HEK293 (cell line): ENCODE measurements around the gene MOGAT3.

Source experiments
- CTCF ChIA-PET: fragments of 350-600 bp; formaldehyde crosslinking; extraction: SDS; loops from one replicate; lab custom pipeline; 2021; ENCODE audit warnings: antibody characterized with exemption; lab: Yijun Ruan, JAX
- POLR2A ChIA-PET: fragments of 300-600 bp; formaldehyde crosslinking; extraction: SDS; loops from one replicate; lab custom pipeline; 2020; ENCODE audit warnings: antibody characterized with exemption, inconsistent platforms; lab: Yijun Ruan, JAX
- H3K27ac ChIP-seq: fragments of 200-500 bp; sonication (Bioruptor generic); 2 replicates; pipeline ENCODE4 v1.5.1; 2014; ENCODE audit warnings: low read depth, low read length, control low read depth, inconsistent platforms; ENCODE audit errors: extremely low read depth
- H3K36me3 ChIP-seq, 2 experiments: fragments of 200-500 bp in 1 of 2; sonication (Bioruptor generic) in 1 of 2; 1 replicate in 1 of 2; 2 replicates in 1 of 2; pipeline ENCODE4 v1.5.1; 2014 to 2017; ENCODE audit warnings: inconsistent platforms in 2 of 2, low read length in 2 of 2; ENCODE audit not compliant: control insufficient read depth in 2 of 2, insufficient read depth in 1 of 2
- H3K4me1 ChIP-seq: fragments of 200-500 bp; sonication (Bioruptor generic); 2 replicates; pipeline ENCODE4 v1.5.1; 2014; ENCODE audit warnings: mild to moderate bottlenecking, low read length, inconsistent platforms; ENCODE audit not compliant: control insufficient read depth, insufficient read depth
- H3K4me3 ChIP-seq: 2 replicates; pipeline ENCODE4 v1.5.1; 2011; ENCODE audit warnings: low read depth, mild to moderate bottlenecking, control low read depth, low read length, moderate library complexity
- H3K9me3 ChIP-seq: fragments of 200-500 bp; sonication (Bioruptor generic); 2 replicates; pipeline ENCODE4 v1.5.1; 2014; ENCODE audit warnings: low read depth, low read length, inconsistent platforms; ENCODE audit not compliant: control insufficient read depth, insufficient read depth
- FEZF1 ChIP-seq: fragments of 450-650 bp; formaldehyde crosslinking; IDR thresholded peaks from 2 replicates; pipeline ENCODE4 v1.5.1; 2016; ENCODE audit warnings: missing biosample characterization, missing genetic modification characterization
- GLI4 ChIP-seq: fragments of 450-650 bp; formaldehyde crosslinking; IDR thresholded peaks from 2 replicates; pipeline ENCODE4 v1.5.1; 2016; ENCODE audit warnings: missing biosample characterization, missing genetic modification characterization
- HOXD13 ChIP-seq: sonication (generic); formaldehyde crosslinking; IDR thresholded peaks from 2 replicates; pipeline ENCODE4 v1.8.0; 2022; ENCODE audit warnings: missing genetic modification reagents, borderline replicate concordance
- PATZ1 ChIP-seq: fragments of 450-650 bp; formaldehyde crosslinking; IDR thresholded peaks from 2 replicates; pipeline ENCODE4 v1.5.1; 2016; ENCODE audit warnings: missing biosample characterization, missing genetic modification characterization
- PRDM10 ChIP-seq: fragments of 450-650 bp; formaldehyde crosslinking; IDR thresholded peaks from 2 replicates; pipeline ENCODE4 v1.5.1; 2016; ENCODE audit warnings: missing biosample characterization, missing genetic modification characterization
- REPIN1 ChIP-seq: fragments of 450-650 bp; formaldehyde crosslinking; IDR thresholded peaks from 2 replicates; pipeline ENCODE4 v1.5.1; 2017; ENCODE audit warnings: missing biosample characterization, missing genetic modification characterization, low read depth
- ZBTB8A ChIP-seq: fragments of 450-650 bp; formaldehyde crosslinking; IDR thresholded peaks from 2 replicates; pipeline ENCODE4 v1.5.1; 2016; ENCODE audit warnings: missing biosample characterization, missing genetic modification characterization
- ZNF140 ChIP-seq: fragments of 450-650 bp; formaldehyde crosslinking; IDR thresholded peaks from 2 replicates; pipeline ENCODE4 v1.5.1; 2016; ENCODE audit warnings: missing biosample characterization, missing genetic modification characterization
- ZNF23 ChIP-seq: fragments of 450-650 bp; formaldehyde crosslinking; IDR thresholded peaks from 2 replicates; pipeline ENCODE4 v1.5.1; 2016; ENCODE audit warnings: missing biosample characterization, missing genetic modification characterization, borderline replicate concordance
- ZNF24 ChIP-seq: fragments of 450-650 bp; formaldehyde crosslinking; IDR thresholded peaks from 2 replicates; pipeline ENCODE4 v1.5.1; 2016; ENCODE audit warnings: missing biosample characterization, missing genetic modification characterization
- ZNF398 ChIP-seq: fragments of 450-650 bp; formaldehyde crosslinking; IDR thresholded peaks from 2 replicates; pipeline ENCODE4 v1.5.1; 2017; ENCODE audit warnings: missing biosample characterization, missing genetic modification characterization
- ZNF48 ChIP-seq: fragments of 450-650 bp; formaldehyde crosslinking; IDR thresholded peaks from 2 replicates; pipeline ENCODE4 v1.5.1; 2016; ENCODE audit warnings: missing biosample characterization, missing genetic modification characterization
- ZNF488 ChIP-seq: fragments of 450-650 bp; formaldehyde crosslinking; IDR thresholded peaks from 2 replicates; pipeline ENCODE4 v1.5.1; 2016; ENCODE audit warnings: missing biosample characterization, missing genetic modification characterization
- ZNF510 ChIP-seq: fragments of 450-650 bp; formaldehyde crosslinking; IDR thresholded peaks from 2 replicates; pipeline ENCODE4 v1.5.1; 2018; ENCODE audit warnings: mild to moderate bottlenecking, missing genetic modification characterization, missing biosample characterization; ENCODE audit not compliant: insufficient replicate concordance
- ZNF549 ChIP-seq: fragments of 450-650 bp; IDR thresholded peaks from 2 replicates; pipeline ENCODE4 v1.5.1; 2018; ENCODE audit warnings: missing biosample characterization, missing genetic modification characterization, mild to moderate bottlenecking, inconsistent platforms, moderate library complexity
- ZNF585B ChIP-seq: fragments of 450-650 bp; formaldehyde crosslinking; IDR thresholded peaks from 2 replicates; pipeline ENCODE4 v1.5.1; 2016; ENCODE audit warnings: missing biosample characterization, missing genetic modification characterization
- ZNF596 ChIP-seq: fragments of 450-650 bp; IDR thresholded peaks from 2 replicates; pipeline ENCODE4 v1.5.0; 2018; ENCODE audit warnings: missing biosample characterization, mild to moderate bottlenecking, missing genetic modification characterization, moderate library complexity
- ZNF600 ChIP-seq: fragments of 450-650 bp; formaldehyde crosslinking; IDR thresholded peaks from 2 replicates; pipeline ENCODE4 v1.5.1; 2016; ENCODE audit warnings: missing biosample characterization, missing genetic modification characterization
- ZNF623 ChIP-seq: fragments of 450-650 bp; formaldehyde crosslinking; IDR thresholded peaks from 2 replicates; pipeline ENCODE4 v1.5.1; 2016; ENCODE audit warnings: missing biosample characterization, missing genetic modification characterization
- ZNF626 ChIP-seq: fragments of 450-650 bp; sonication (Bioruptor Pico); formaldehyde crosslinking; IDR thresholded peaks from 2 replicates; pipeline ENCODE4 v1.5.1; 2018; ENCODE audit warnings: missing biosample characterization, missing genetic modification characterization, inconsistent platforms
- ZNF701 ChIP-seq: fragments of 450-650 bp; formaldehyde crosslinking; IDR thresholded peaks from 2 replicates; pipeline ENCODE4 v1.5.1; 2016; ENCODE audit warnings: missing biosample characterization, missing genetic modification characterization
- ZNF792 ChIP-seq: fragments of 450-650 bp; formaldehyde crosslinking; IDR thresholded peaks from 2 replicates; pipeline ENCODE4 v1.5.1; 2016; ENCODE audit warnings: missing biosample characterization, missing genetic modification characterization
- ZSCAN4 ChIP-seq: fragments of 450-650 bp; formaldehyde crosslinking; IDR thresholded peaks from 2 replicates; pipeline ENCODE4 v1.5.1; 2017; ENCODE audit warnings: missing biosample characterization, missing genetic modification characterization

Gene MOGAT3

GRCh38 chr7:101216001-101216859, 15.4 kb upstream of the MOGAT3 start:
- H3K36me3 ChIP-seq, result peaks cover 3 to 19% of the 10 kb centered on the region in 2 experiments; a peak in 2 of 3 replicates
- H3K4me1 ChIP-seq, result 0 out of 2 replicates have a peak, but pooled peaks cover 3% of the 10 kb centered on the region
- TF ChIP-seq ZNF626 (tag by site-specific recombination) (no peak), ZNF549 (no peak), ZNF48 (tag by site-specific recombination) (no peak), ZNF140 (tag by site-specific recombination) (no peak), HOXD13 (CRISPR knock-in tag) (no peak), ZNF623 (tag by site-specific recombination) (no peak), ZNF701 (tag by site-specific recombination) (no peak), ZBTB8A (tag by site-specific recombination) (no peak), FEZF1 (no peak), REPIN1 (tag by site-specific recombination) (no peak), ZNF792 (tag by site-specific recombination) (no peak), PATZ1 (tag by site-specific recombination) (no peak), ZNF596 (tag by site-specific recombination) (no peak), ZNF600 (tag by site-specific recombination) (no peak), PRDM10 (tag by site-specific recombination) (no peak), ZNF398 (tag by site-specific recombination) (no peak)
- H3K9me3 ChIP-seq, result no peaks in the 10 kb centered on the region
- POLR2A ChIA-PET, result interaction anchor here (2.1 kb wide), 1 partner anchor 29 kb away, joined by 23 read pairs; the partner anchor contains the start of gene FIS1
- H3K27ac ChIP-seq, result no peak overlapping the region
- CTCF ChIA-PET, result no interaction called here
- peak overlapping the region; percentile 59; the same call in 1 of the 2 replicates for H3K4me3 ChIP-seq

- CTCF ChIA-PET, result no interaction called here
- POLR2A ChIA-PET, result no interaction called here
- no peak for TF ChIP-seq ZNF585B (tag by site-specific recombination)
- no peak for TF ChIP-seq GLI4 (tag by site-specific recombination)
- no peak for TF ChIP-seq ZNF510 (tag by site-specific recombination)
- TF ChIP-seq ZNF488 (tag by site-specific recombination), result no peak
- TF ChIP-seq ZSCAN4 (tag by site-specific recombination), result no peak
- no peak for TF ChIP-seq ZNF24
- no peak for TF ChIP-seq ZNF23 (tag by site-specific recombination)
Measured at GRCh38 chr7:101212014-101212413, 11.2 kb upstream of the MOGAT3 start.

More at GRCh38 chr7:101212014-101212413, 11.2 kb upstream of the MOGAT3 start:
- Histone ChIP-seq H3K36me3 (peaks cover 3 to 40% of the 10 kb centered on the region in 2 experiments; a peak in 2 of 3 replicates), H3K4me3 (no peak overlapping the region), H3K4me1 (0 out of 2 replicates have a peak, but pooled peaks cover 3% of the 10 kb centered on the region), H3K9me3 (no peaks in the 10 kb centered on the region), H3K27ac (no peak overlapping the region)
